ENCODE measurements around the gene MB. TPM values are rescaled to one million over a fixed set of nuclear protein-coding genes. Genes with fewer than 3 reads are reported as not detected.

Gene MB
- total RNA-seq, 4 donors from 2014 or later: 1.0 to 12.9 (median 2.5) TPM; not detected in 1

- Histone ChIP-seq H3K36me3 (no peaks in the 10 kb centered on the region), H3K4me1 (peaks cover 0 to 19% (median 5%) of the 10 kb centered on the region in 3 donors), H3K27me3 (no peaks in the 10 kb centered on the region), H3K9me3 (no peaks in the 10 kb centered on the region), H3K27ac (no peak overlapping the region), H3K4me3 (no peak overlapping the region)
- no peak for ATAC-seq
- no peak for TF ChIP-seq POLR2AphosphoS5 (IDR thresholded peaks at IDR 0.05)
- TF ChIP-seq POLR2A (IDR thresholded peaks at IDR 0.05): no peak
- no peak for TF ChIP-seq CTCF (IDR thresholded peaks at IDR 0.05)
- no peak for TF ChIP-seq EP300 (IDR thresholded peaks at IDR 0.05)
- WGBS, 2 donors (ENCODE audit: low coverage in 1 of 2): 91 to 93% methylated on average over 3 to 8 of the region's 19 CpGs
Measured at GRCh38 chr22:35578836-35579575, 38.1 kb downstream of the MB start.

GRCh38 chr22:35577799-35578659 is 39.1 kb downstream of the MB start:
- no peaks in the 10 kb centered on the region for H3K27me3 ChIP-seq
- H3K36me3 ChIP-seq: no peaks in the 10 kb centered on the region
- 92% methylated on average over 2 of the region's 2 CpGs for WGBS, 2 donors (ENCODE audit: low coverage in 1 of 2)
- no peak for ATAC-seq
- H3K27ac ChIP-seq: no peak overlapping the region
- H3K4me1 ChIP-seq: peaks cover 0 to 14% (median 4%) of the 10 kb centered on the region in 3 donors
- H3K9me3 ChIP-seq: no peaks in the 10 kb centered on the region
- no peak overlapping the region for H3K4me3 ChIP-seq
- TF ChIP-seq POLR2AphosphoS5 (IDR thresholded peaks at IDR 0.05) (no peak), CTCF (IDR thresholded peaks at IDR 0.05) (no peak)

GRCh38 chr22:35576671-35577070 is 40.5 kb downstream of the MB start:
- no peak for TF ChIP-seq POLR2A (IDR thresholded peaks at IDR 0.05)
- TF ChIP-seq EP300 (IDR thresholded peaks at IDR 0.05): no peak
- TF ChIP-seq CTCF (IDR thresholded peaks at IDR 0.05): no peak
- no peak for TF ChIP-seq POLR2AphosphoS5 (IDR thresholded peaks at IDR 0.05)
- Histone ChIP-seq H3K4me1 (peaks cover 0 to under 1% (median 0%) of the 10 kb centered on the region in 3 donors), H3K27ac (no peak overlapping the region)

GRCh38 chr22:35575116-35575748 is 41.9 kb downstream of the MB start:
- Histone ChIP-seq H3K36me3 (no peaks in the 10 kb centered on the region), H3K4me1 (no peaks in the 10 kb centered on the region), H3K27ac (no peak overlapping the region), H3K4me3 (no peak overlapping the region), H3K9me3 (no peaks in the 10 kb centered on the region), H3K27me3 (no peaks in the 10 kb centered on the region)
- no peak for ATAC-seq
- no CpG with 5 or more reads among the region's 15 CpGs for WGBS, 2 donors (ENCODE audit: low coverage in 1 of 2)
- TF ChIP-seq EP300 (IDR thresholded peaks at IDR 0.05): no peak
- no peak for TF ChIP-seq POLR2AphosphoS5 (IDR thresholded peaks at IDR 0.05)
- no peak for TF ChIP-seq CTCF (IDR thresholded peaks at IDR 0.05)
- no peak for TF ChIP-seq POLR2A (IDR thresholded peaks at IDR 0.05)

More at GRCh38 chr22:35576671-35577070, 40.5 kb downstream of the MB start:
- no peak overlapping the region for H3K4me3 ChIP-seq
- 93% methylated on average over 3 of the region's 8 CpGs; no CpG with 5 or more reads in 1 of the 2 donors for WGBS, 2 donors (ENCODE audit: low coverage in 1 of 2)
- H3K27me3 ChIP-seq: no peaks in the 10 kb centered on the region
- no peaks in the 10 kb centered on the region for H3K36me3 ChIP-seq
- no peaks in the 10 kb centered on the region for H3K9me3 ChIP-seq
- ATAC-seq: no peak
